ENCODE data around the gene DTNBP1.

The DTNBP1 gene

GRCh38 chr6:15500901-15501825 is 161.7 kb downstream of the DTNBP1 start:
- no peak overlapping the region for H3K4me3 ChIP-seq (ENCODE audit: low read depth, low read length)
- no peak for TF ChIP-seq CTCF (IDR thresholded peaks at IDR 0.05; ENCODE audit: low read depth, low read length)
- in situ Hi-C loops (cut with HindIII; ENCODE audit: low sequenced_read_pairs) = no loop called here
- no peak for DNase-seq (ENCODE audit: low read depth, low spot score)

- DNase-seq (ENCODE audit: low read depth, low spot score) = no peak
- in situ Hi-C loops (cut with HindIII; ENCODE audit: low sequenced_read_pairs) = no loop called here
- no peak overlapping the region for H3K4me3 ChIP-seq (ENCODE audit: low read depth, low read length)
- TF ChIP-seq CTCF (IDR thresholded peaks at IDR 0.05; ENCODE audit: low read depth, low read length) = no peak
Observed at GRCh38 chr6:15500078-15500740, 162.6 kb downstream of the DTNBP1 start.

GRCh38 chr6:15499591-15499990 is 163.2 kb downstream of the DTNBP1 start:
- DNase-seq (ENCODE audit: low read depth, low spot score) = no peak
- H3K4me3 ChIP-seq (ENCODE audit: low read depth, low read length) = no peak overlapping the region
- TF ChIP-seq CTCF (IDR thresholded peaks at IDR 0.05; ENCODE audit: low read depth, low read length) = no peak
- in situ Hi-C loops (cut with HindIII; ENCODE audit: low sequenced_read_pairs) = no loop called here

GRCh38 chr6:15499125-15499524 is 163.7 kb downstream of the DTNBP1 start:
- no peak overlapping the region for H3K4me3 ChIP-seq (ENCODE audit: low read depth, low read length)
- TF ChIP-seq CTCF (IDR thresholded peaks at IDR 0.05; ENCODE audit: low read depth, low read length) = no peak
- in situ Hi-C loops (cut with HindIII; ENCODE audit: low sequenced_read_pairs) = no loop called here
- no peak for DNase-seq (ENCODE audit: low read depth, low spot score)

- in situ Hi-C loops (cut with HindIII; ENCODE audit: low sequenced_read_pairs) = no loop called here
- no peak for DNase-seq (ENCODE audit: low read depth, low spot score)
- no peak overlapping the region for H3K4me3 ChIP-seq (ENCODE audit: low read depth, low read length)
- TF ChIP-seq CTCF (IDR thresholded peaks at IDR 0.05; ENCODE audit: low read depth, low read length) = no peak
Observed at GRCh38 chr6:15498640-15499039, 164.2 kb downstream of the DTNBP1 start.

GRCh38 chr6:15496345-15497131 is 166.3 kb downstream of the DTNBP1 start:
- DNase-seq (ENCODE audit: low read depth, low spot score) = no peak
- no peak for TF ChIP-seq CTCF (IDR thresholded peaks at IDR 0.05; ENCODE audit: low read depth, low read length)
- H3K4me3 ChIP-seq (ENCODE audit: low read depth, low read length) = no peak overlapping the region
- in situ Hi-C loops (cut with HindIII; ENCODE audit: low sequenced_read_pairs) = no loop called here
